ENCODE measurements around the gene C1QTNF4. TPM values are rescaled to one million over a fixed set of nuclear protein-coding genes. Genes with fewer than 3 reads are reported as not detected.

The C1QTNF4 gene
- total and polyA plus RNA-seq, 2 of the 13 experiments (the other 11 are each of a cell fraction or from before 2014, with no cell fraction given) = not detected

DNA sequence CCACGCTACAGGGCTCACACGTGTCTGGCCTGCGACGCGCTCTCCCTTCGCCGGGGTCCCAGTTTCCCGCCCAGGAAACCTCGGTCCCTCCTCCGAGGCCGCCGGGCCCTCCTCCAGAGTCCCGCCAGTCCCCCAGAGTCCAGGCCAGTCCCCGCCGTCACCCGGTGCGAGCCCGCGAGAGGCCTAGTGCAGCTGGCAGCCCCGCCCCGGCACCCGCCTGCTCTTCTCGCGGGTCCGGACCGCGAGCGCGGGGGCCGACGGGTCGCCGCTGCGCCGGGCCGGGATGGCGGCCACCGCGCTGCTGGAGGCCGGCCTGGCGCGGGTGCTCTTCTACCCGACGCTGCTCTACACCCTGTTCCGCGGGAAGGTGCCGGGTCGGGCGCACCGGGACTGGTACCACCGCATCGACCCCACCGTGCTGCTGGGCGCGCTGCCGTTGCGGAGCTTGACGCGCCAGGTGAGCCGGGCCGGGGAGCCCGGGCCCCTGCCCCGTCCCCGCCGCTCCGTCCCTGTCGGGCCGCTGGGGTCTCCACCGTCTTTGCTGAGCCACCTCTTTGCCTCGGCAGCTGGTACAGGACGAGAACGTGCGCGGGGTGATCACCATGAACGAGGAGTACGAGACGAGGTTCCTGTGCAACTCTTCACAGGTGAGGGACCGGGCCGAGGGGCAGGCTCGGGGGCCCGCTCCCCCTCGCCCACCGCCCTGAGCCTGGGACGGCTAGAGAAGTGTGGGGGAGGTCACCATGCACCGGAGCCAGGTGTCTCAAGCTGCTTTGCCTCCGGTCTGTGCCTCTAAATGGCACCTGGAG is 28.7 kb downstream of the C1QTNF4 start, which contains the start of gene PTPMT1 (continued):
- peak; percentile 63 for TF ChIP-seq PATZ1 (CRISPR knock-in tag; IDR thresholded peaks at IDR 0.05)
- peak; percentile 70 for TF ChIP-seq ZNF605 (CRISPR knock-in tag; IDR thresholded peaks at IDR 0.05)
- TF ChIP-seq, protein P1, sequence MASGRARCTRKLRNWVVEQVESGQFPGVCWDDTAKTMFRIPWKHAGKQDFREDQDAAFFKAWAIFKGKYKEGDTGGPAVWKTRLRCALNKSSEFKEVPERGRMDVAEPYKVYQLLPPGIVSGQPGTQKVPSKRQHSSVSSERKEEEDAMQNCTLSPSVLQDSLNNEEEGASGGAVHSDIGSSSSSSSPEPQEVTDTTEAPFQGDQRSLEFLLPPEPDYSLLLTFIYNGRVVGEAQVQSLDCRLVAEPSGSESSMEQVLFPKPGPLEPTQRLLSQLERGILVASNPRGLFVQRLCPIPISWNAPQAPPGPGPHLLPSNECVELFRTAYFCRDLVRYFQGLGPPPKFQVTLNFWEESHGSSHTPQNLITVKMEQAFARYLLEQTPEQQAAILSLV (CRISPR knock-in tag; IDR thresholded peaks at IDR 0.05; ENCODE audit: borderline replicate concordance) = peak; percentile 37; the same call in 1 of the 2 replicates
- 0 out of 2 replicates have a peak, but pooled peaks have one; percentile 67 for TF ChIP-seq ARID2 (CRISPR knock-in tag; IDR thresholded peaks at IDR 0.05; ENCODE audit: borderline replicate concordance)
- 0 out of 2 replicates have a peak, but pooled peaks have one; percentile 54 for TF ChIP-seq GLI4 (CRISPR knock-in tag; IDR thresholded peaks at IDR 0.05; ENCODE audit: borderline replicate concordance)
- no peak for TF ChIP-seq NR2F6 (IDR thresholded peaks at IDR 0.05)
- TF ChIP-seq NR2F6 (CRISPR knock-in tag; IDR thresholded peaks at IDR 0.05) = peak; percentile 4; the same call in 1 of the 2 replicates
- TF ChIP-seq, protein P2, sequence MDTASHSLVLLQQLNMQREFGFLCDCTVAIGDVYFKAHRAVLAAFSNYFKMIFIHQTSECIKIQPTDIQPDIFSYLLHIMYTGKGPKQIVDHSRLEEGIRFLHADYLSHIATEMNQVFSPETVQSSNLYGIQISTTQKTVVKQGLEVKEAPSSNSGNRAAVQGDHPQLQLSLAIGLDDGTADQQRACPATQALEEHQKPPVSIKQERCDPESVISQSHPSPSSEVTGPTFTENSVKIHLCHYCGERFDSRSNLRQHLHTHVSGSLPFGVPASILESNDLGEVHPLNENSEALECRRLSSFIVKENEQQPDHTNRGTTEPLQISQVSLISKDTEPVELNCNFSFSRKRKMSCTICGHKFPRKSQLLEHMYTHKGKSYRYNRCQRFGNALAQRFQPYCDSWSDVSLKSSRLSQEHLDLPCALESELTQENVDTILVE (CRISPR knock-in tag; IDR thresholded peaks at IDR 0.05) = peak; percentile 45; the same call in 1 of the 2 replicates
- no peak for TF ChIP-seq ZNF780A (CRISPR knock-in tag; IDR thresholded peaks at IDR 0.05)
- TF ChIP-seq ZNF441 (CRISPR knock-in tag; IDR thresholded peaks at IDR 0.05; ENCODE audit: borderline replicate concordance) = no peak
- TF ChIP-seq RNF2 (conservative IDR thresholded peaks at IDR 0.05; ENCODE audit: low read depth) = peak; percentile 83; the same call in 1 of the 2 replicates
- no peak for TF ChIP-seq RXRB (CRISPR knock-in tag; IDR thresholded peaks at IDR 0.05; ENCODE audit: borderline replicate concordance)
- no peak for TF ChIP-seq JUNB (CRISPR knock-in tag; IDR thresholded peaks at IDR 0.05; ENCODE audit: borderline replicate concordance)
- no peak for TF ChIP-seq HMGXB3 (CRISPR knock-in tag; IDR thresholded peaks at IDR 0.05; ENCODE audit: borderline replicate concordance)
- TF ChIP-seq CHD4 (IDR thresholded peaks at IDR 0.05; ENCODE audit: borderline replicate concordance, low read length) = no peak
- TF ChIP-seq MTF1 (CRISPR knock-in tag; IDR thresholded peaks at IDR 0.05) = no peak
- no peak for TF ChIP-seq NONO (IDR thresholded peaks at IDR 0.05)
- TF ChIP-seq NONO (CRISPR knock-in tag; conservative IDR thresholded peaks at IDR 0.05) = peak; percentile 57; the same call in 1 of the 2 replicates
